ENCODE results near the gene DDX1. TPM values are rescaled to one million over a fixed set of nuclear protein-coding genes. Genes with fewer than 3 reads are reported as not detected.

DDX1 gene
- total RNA-seq, 1 donor from 2014 or later = 89.9 TPM

- H3K9me3 Mint-ChIP-seq (ENCODE audit: low read depth) = peaks cover 6% of the 10 kb centered on the region
- peaks cover 4% of the 10 kb centered on the region for H3K36me3 Mint-ChIP-seq (ENCODE audit: low read depth)
- no peaks in the 10 kb centered on the region for H3K4me1 Mint-ChIP-seq (ENCODE audit: low read depth)
- no peak for DNase-seq (ENCODE audit: low spot score)
- H3K4me3 Mint-ChIP-seq (ENCODE audit: unreplicated experiment) = no peak overlapping the region
- no peak overlapping the region for H3K27ac Mint-ChIP-seq (ENCODE audit: unreplicated experiment)
- no peak for TF ChIP-seq CTCF (IDR thresholded peaks at IDR 0.05)
- H3K27me3 Mint-ChIP-seq (ENCODE audit: low read depth) = peaks cover 24% of the 10 kb centered on the region
Measured at GRCh38 chr2:15657759-15658158, 66.1 kb downstream of the DDX1 start.

GRCh38 chr2:15658911-15659310, 67.2 kb downstream of the DDX1 start:
- H3K4me3 Mint-ChIP-seq (ENCODE audit: unreplicated experiment) = no peak overlapping the region
- peaks cover 10% of the 10 kb centered on the region for H3K9me3 Mint-ChIP-seq (ENCODE audit: low read depth)
- H3K27ac Mint-ChIP-seq (ENCODE audit: unreplicated experiment) = no peak overlapping the region
- no peaks in the 10 kb centered on the region for H3K4me1 Mint-ChIP-seq (ENCODE audit: low read depth)
- TF ChIP-seq CTCF (IDR thresholded peaks at IDR 0.05) = no peak
- H3K27me3 Mint-ChIP-seq (ENCODE audit: low read depth) = peaks cover 23% of the 10 kb centered on the region
- DNase-seq (ENCODE audit: low spot score) = no peak
- H3K36me3 Mint-ChIP-seq (ENCODE audit: low read depth) = peaks cover 4% of the 10 kb centered on the region

- H3K4me1 Mint-ChIP-seq (ENCODE audit: low read depth) = no peaks in the 10 kb centered on the region
- no peak for TF ChIP-seq CTCF (IDR thresholded peaks at IDR 0.05)
- no peak for DNase-seq (ENCODE audit: low spot score)
Measured at GRCh38 chr2:15660491-15661294, 69.0 kb downstream of the DDX1 start.

GRCh38 chr2:15661295-15661569, 69.6 kb downstream of the DDX1 start:
- no peak for DNase-seq (ENCODE audit: low spot score)
- no peaks in the 10 kb centered on the region for H3K4me1 Mint-ChIP-seq (ENCODE audit: low read depth)
- H3K27me3 Mint-ChIP-seq (ENCODE audit: low read depth) = peaks cover 17% of the 10 kb centered on the region
- H3K36me3 Mint-ChIP-seq (ENCODE audit: low read depth) = peaks cover 4% of the 10 kb centered on the region
- H3K9me3 Mint-ChIP-seq (ENCODE audit: low read depth) = peaks cover 12% of the 10 kb centered on the region
- no peak overlapping the region for H3K4me3 Mint-ChIP-seq (ENCODE audit: unreplicated experiment)
- no peak overlapping the region for H3K27ac Mint-ChIP-seq (ENCODE audit: unreplicated experiment)
- no peak for TF ChIP-seq CTCF (IDR thresholded peaks at IDR 0.05)

More at GRCh38 chr2:15660491-15661294, 69.0 kb downstream of the DDX1 start:
- Mint-ChIP-seq H3K27ac (ENCODE audit: unreplicated experiment) (no peak overlapping the region), H3K4me3 (ENCODE audit: unreplicated experiment) (no peak overlapping the region), H3K36me3 (ENCODE audit: low read depth) (peaks cover 4% of the 10 kb centered on the region), H3K9me3 (ENCODE audit: low read depth) (peaks cover 12% of the 10 kb centered on the region), H3K27me3 (ENCODE audit: low read depth) (peaks cover 17% of the 10 kb centered on the region)

- Mint-ChIP-seq H3K27ac (ENCODE audit: unreplicated experiment) (no peak overlapping the region), H3K4me3 (ENCODE audit: unreplicated experiment) (no peak overlapping the region), H3K36me3 (ENCODE audit: low read depth) (peaks cover 4% of the 10 kb centered on the region), H3K27me3 (ENCODE audit: low read depth) (peaks cover 17% of the 10 kb centered on the region), H3K9me3 (ENCODE audit: low read depth) (peaks cover 12% of the 10 kb centered on the region), H3K4me1 (ENCODE audit: low read depth) (no peaks in the 10 kb centered on the region)
- no peak for TF ChIP-seq CTCF (IDR thresholded peaks at IDR 0.05)
- DNase-seq (ENCODE audit: low spot score) = no peak
Measured at GRCh38 chr2:15662026-15662425, 70.4 kb downstream of the DDX1 start.

All from chondrocyte (in vitro differentiated cells).